Activated B cell treated with CpG ODN at 0.5 μM for 24 hours (primary cell): ENCODE results near the gene DAP. TPM values are rescaled to one million over a fixed set of nuclear protein-coding genes. Genes with fewer than 3 reads are reported as not detected.

Experiments
- ATAC-seq: fragments of 200-7000 bp; cut with Tn5 transposase; one replicate; pipeline ENCODE4 v1.10.0; 2021; ENCODE audit warnings: low read depth, mild to moderate bottlenecking, moderate library complexity
- CTCF ChIA-PET: fragments of 350-600 bp; sonication (Branson Sonifier 250); formaldehyde crosslinking; loops from one replicate; lab custom pipeline; 2021; ENCODE audit warnings: antibody characterized with exemption; lab: Charles Lee
- POLR2A ChIA-PET: fragments of 350-600 bp; sonication (Branson Sonifier 250); formaldehyde crosslinking; loops from one replicate; lab custom pipeline; 2021; ENCODE audit warnings: antibody characterized with exemption; lab: Charles Lee
- DNase-seq: peaks from one replicate; pipeline ENCODE4 v3.0.0; 2022
- H3K27ac Mint-ChIP-seq: one replicate; pipeline ENCODE4 v1.8.0; 2020; ENCODE audit warnings: mixed read lengths
- H3K27me3 Mint-ChIP-seq: one replicate; pipeline ENCODE4 v1.8.0; 2021; ENCODE audit warnings: mixed read lengths
- H3K36me3 Mint-ChIP-seq: one replicate; pipeline ENCODE4 v1.8.0; 2021; ENCODE audit warnings: low read depth, mixed read lengths
- H3K4me1 Mint-ChIP-seq: one replicate; pipeline ENCODE4 v1.8.0; 2021; ENCODE audit warnings: mixed read lengths
- H3K4me3 Mint-ChIP-seq: one replicate; pipeline ENCODE4 v1.8.0; 2020; ENCODE audit warnings: mild to moderate bottlenecking, mixed read lengths
- H3K9me3 Mint-ChIP-seq: one replicate; pipeline ENCODE4 v1.8.0; 2020; ENCODE audit warnings: mixed read lengths
- intact Hi-C: fragments of 100-400 bp; cut with micrococcal nuclease; formaldehyde crosslinking; loops from one replicate; pipeline ENCODE4 v1.15.1; 2024
- total RNA-seq: library from RNA; stranded (reverse); gene quantifications from 2 replicates; pipeline ENCODE4 v1.2.3, GENCODE V29; 2022
- TF ChIP-seq, protein P1 (sequence below): fragments of 200-600 bp; IDR thresholded peaks from one replicate; pipeline ENCODE4 v1.8.0; 2022; ENCODE audit warnings: antibody characterized with exemption, mild to moderate bottlenecking

DAP gene
- total RNA-seq, 1 donor from 2014 or later: 51.3 TPM

DNA sequence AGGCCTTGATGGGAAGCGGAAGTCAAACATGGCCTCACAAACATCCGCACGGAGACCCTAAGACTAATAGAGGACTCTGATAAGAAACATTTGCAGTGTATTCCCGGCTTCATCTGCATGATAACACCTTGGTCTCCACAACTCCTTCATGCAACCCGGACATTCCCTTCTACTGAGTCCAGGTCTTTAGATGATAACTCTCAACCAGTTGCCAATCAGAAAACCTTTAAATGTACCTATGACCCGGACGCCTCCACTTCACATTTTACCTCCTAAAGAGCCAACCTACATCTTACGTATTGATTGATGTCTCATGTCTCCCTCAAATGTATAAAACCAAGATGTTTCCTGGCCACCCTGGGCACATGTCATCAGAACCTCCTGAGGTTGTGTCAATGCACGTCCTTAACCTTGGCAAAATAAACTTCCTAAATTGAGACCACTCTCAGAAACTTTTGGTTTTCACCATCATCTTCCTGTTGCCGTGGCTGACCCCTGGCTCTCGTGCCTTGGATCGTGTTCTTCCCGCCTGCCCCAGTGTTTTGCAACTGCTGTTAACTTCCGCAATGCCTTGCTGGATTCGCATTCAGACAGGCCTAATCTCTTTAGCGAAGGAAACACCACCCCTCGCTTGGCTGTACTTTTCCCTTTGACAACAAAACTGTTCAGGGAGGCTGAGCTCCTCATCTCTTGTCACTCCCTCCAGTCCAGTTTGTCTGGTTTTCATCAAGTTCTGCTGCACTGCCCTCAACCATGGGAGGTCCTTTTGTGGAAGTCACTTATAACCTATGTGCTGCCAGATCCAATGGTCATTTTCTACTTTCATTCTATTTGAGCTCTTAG is 1.1 kb upstream of the DAP start:
- no peak for ATAC-seq
- Mint-ChIP-seq H3K27ac (peak overlapping the region; percentile 92), H3K36me3 (peaks cover 5% of the 10 kb centered on the region), H3K4me3 (peak overlapping the region; percentile 83), H3K4me1 (peaks cover 50% of the 10 kb centered on the region), H3K27me3 (no peaks in the 10 kb centered on the region), H3K9me3 (no peaks in the 10 kb centered on the region)
- TF ChIP-seq, protein P1, sequence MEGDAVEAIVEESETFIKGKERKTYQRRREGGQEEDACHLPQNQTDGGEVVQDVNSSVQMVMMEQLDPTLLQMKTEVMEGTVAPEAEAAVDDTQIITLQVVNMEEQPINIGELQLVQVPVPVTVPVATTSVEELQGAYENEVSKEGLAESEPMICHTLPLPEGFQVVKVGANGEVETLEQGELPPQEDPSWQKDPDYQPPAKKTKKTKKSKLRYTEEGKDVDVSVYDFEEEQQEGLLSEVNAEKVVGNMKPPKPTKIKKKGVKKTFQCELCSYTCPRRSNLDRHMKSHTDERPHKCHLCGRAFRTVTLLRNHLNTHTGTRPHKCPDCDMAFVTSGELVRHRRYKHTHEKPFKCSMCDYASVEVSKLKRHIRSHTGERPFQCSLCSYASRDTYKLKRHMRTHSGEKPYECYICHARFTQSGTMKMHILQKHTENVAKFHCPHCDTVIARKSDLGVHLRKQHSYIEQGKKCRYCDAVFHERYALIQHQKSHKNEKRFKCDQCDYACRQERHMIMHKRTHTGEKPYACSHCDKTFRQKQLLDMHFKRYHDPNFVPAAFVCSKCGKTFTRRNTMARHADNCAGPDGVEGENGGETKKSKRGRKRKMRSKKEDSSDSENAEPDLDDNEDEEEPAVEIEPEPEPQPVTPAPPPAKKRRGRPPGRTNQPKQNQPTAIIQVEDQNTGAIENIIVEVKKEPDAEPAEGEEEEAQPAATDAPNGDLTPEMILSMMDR: no peak
- ChIA-PET CTCF (no interaction called here), POLR2A (interaction anchor here (0.6 to 1.7 kb wide), 6 partner anchors 25 to 409 kb away, joined by 3 to 6 read pairs (median 5); partner anchors contain the start of gene MARCHF6)
- no peak for DNase-seq
- intact Hi-C loops: loop anchor here (1.0 to 5.0 kb wide), 8 partner anchors 29 to 511 kb away; partner anchors contain the start of genes CCT5, MARCHF6 and ROPN1L

- H3K4me3 Mint-ChIP-seq: peak overlapping the region; percentile 83
- H3K36me3 Mint-ChIP-seq: peaks cover 15% of the 10 kb centered on the region
- peaks cover 60% of the 10 kb centered on the region for H3K4me1 Mint-ChIP-seq
- no peaks in the 10 kb centered on the region for H3K27me3 Mint-ChIP-seq
- ATAC-seq: no peak
- ChIA-PET POLR2A (interaction anchor here (0.6 to 1.7 kb wide), 9 partner anchors 24 to 408 kb away, joined by 3 to 6 read pairs (median 4); partner anchors contain the start of gene MARCHF6), CTCF (interaction anchor here (0.8 to 1.1 kb wide), 2 partner anchors 126 to 154 kb away, joined by 3 read pairs; no protein-coding TSS in a partner anchor)
- H3K27ac Mint-ChIP-seq: no peak overlapping the region
- no peaks in the 10 kb centered on the region for H3K9me3 Mint-ChIP-seq
- DNase-seq: no peak
- TF ChIP-seq, protein P1: no peak
- intact Hi-C loops: loop anchor here (1.0 to 5.0 kb wide), 8 partner anchors 28 to 510 kb away; partner anchors contain the start of genes CCT5, MARCHF6 and ROPN1L
Observed at GRCh38 chr5:10760921-10761184, 181 bp downstream of the DAP start.

GRCh38 chr5:10760096-10760920 is 726 bp downstream of the DAP start:
- Mint-ChIP-seq H3K27ac (peak overlapping the region; percentile 88), H3K4me3 (peak overlapping the region; percentile 91), H3K4me1 (peaks cover 65% of the 10 kb centered on the region), H3K36me3 (peaks cover 20% of the 10 kb centered on the region), H3K27me3 (no peaks in the 10 kb centered on the region), H3K9me3 (no peaks in the 10 kb centered on the region)
- DNase-seq: no peak
- ChIA-PET POLR2A (interaction anchor here (0.6 to 1.7 kb wide), 4 partner anchors 30 to 407 kb away, joined by 3 to 5 read pairs (median 4); partner anchors contain the start of gene MARCHF6), CTCF (interaction anchor here (0.8 to 1.1 kb wide), 2 partner anchors 125 to 153 kb away, joined by 3 read pairs; no protein-coding TSS in a partner anchor)
- intact Hi-C loops: loop anchor here (2.0 to 5.0 kb wide), 3 partner anchors 183 to 510 kb away; partner anchors contain the start of genes CCT5 and MARCHF6
- TF ChIP-seq, protein P1: no peak
- peak; percentile 22 for ATAC-seq

DNA sequence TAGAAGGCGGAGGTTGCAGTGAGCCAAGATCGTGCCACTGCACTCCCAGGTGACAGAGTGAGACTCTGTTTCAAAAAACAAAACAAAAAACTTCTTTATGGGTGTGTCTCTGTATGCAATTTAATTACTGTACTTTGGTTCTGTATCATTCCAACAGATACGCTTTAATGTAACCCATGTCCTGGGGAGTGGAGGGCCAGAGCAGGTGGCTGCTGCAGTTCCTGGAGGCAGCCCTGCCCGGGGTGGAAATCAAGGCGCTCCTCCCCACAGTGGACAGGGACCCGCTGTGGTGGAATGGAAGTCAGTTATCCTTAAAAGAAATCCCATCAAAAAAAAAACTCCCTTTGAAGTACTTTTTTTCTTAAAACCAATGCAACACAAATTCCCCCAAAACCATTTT is 1.9 kb downstream of the DAP start:
- ChIA-PET CTCF (no interaction called here), POLR2A (no interaction called here)
- no peak for ATAC-seq
- Mint-ChIP-seq H3K36me3 (peaks cover 31% of the 10 kb centered on the region), H3K4me3 (peak overlapping the region; percentile 51), H3K4me1 (peaks cover 65% of the 10 kb centered on the region), H3K9me3 (no peaks in the 10 kb centered on the region), H3K27ac (no peak overlapping the region), H3K27me3 (no peaks in the 10 kb centered on the region)
- DNase-seq: no peak
- intact Hi-C loops: no loop called here
- TF ChIP-seq, protein P1: no peak
